IPS-18a (cell line): Measurements from ENCODE around the gene FTCDNL1.

Experiments used
- H3K27ac ChIP-seq: one replicate; pipeline ENCODE4 v1.5.1; 2013; ENCODE audit warnings: low read length
- H3K27me3 ChIP-seq: one replicate; pipeline ENCODE4 v1.6.1; 2013; ENCODE audit warnings: mild to moderate bottlenecking, low read length; ENCODE audit not compliant: control insufficient read depth, insufficient read depth
- H3K36me3 ChIP-seq: one replicate; pipeline ENCODE4 v1.6.1; 2013; ENCODE audit warnings: low read depth, low read length; ENCODE audit not compliant: control insufficient read depth
- H3K4me1 ChIP-seq: one replicate; pipeline ENCODE4 v1.6.1; 2013; ENCODE audit warnings: low read depth, low read length; ENCODE audit not compliant: control insufficient read depth
- H3K4me3 ChIP-seq: one replicate; pipeline ENCODE4 v1.5.1; 2013; ENCODE audit warnings: low read length
- H3K9ac ChIP-seq: one replicate; pipeline ENCODE4 v1.6.1; 2013; ENCODE audit warnings: mild to moderate bottlenecking, low read length, moderate library complexity
- H3K9me3 ChIP-seq: one replicate; pipeline ENCODE4 v1.6.1; 2013; ENCODE audit warnings: low read depth, low read length; ENCODE audit not compliant: control insufficient read depth

Gene FTCDNL1

GRCh38 chr2:199734651-199735050, 116.3 kb downstream of the FTCDNL1 start:
- no peak overlapping the region for H3K4me3 ChIP-seq
- no peak overlapping the region for H3K9ac ChIP-seq
- no peak overlapping the region for H3K27ac ChIP-seq
- no peaks in the 10 kb centered on the region for H3K36me3 ChIP-seq
- H3K27me3 ChIP-seq, result no peaks in the 10 kb centered on the region
- no peaks in the 10 kb centered on the region for H3K9me3 ChIP-seq
- H3K4me1 ChIP-seq, result no peaks in the 10 kb centered on the region

GRCh38 chr2:199734011-199734410, 117.0 kb downstream of the FTCDNL1 start:
- H3K4me3 ChIP-seq, result no peak overlapping the region
- no peaks in the 10 kb centered on the region for H3K4me1 ChIP-seq
- H3K27ac ChIP-seq, result no peak overlapping the region
- H3K36me3 ChIP-seq, result no peaks in the 10 kb centered on the region
- H3K9ac ChIP-seq, result no peak overlapping the region
- no peaks in the 10 kb centered on the region for H3K27me3 ChIP-seq
- H3K9me3 ChIP-seq, result no peaks in the 10 kb centered on the region

- Histone ChIP-seq H3K36me3 (no peaks in the 10 kb centered on the region), H3K27ac (no peak overlapping the region), H3K9ac (no peak overlapping the region), H3K9me3 (no peaks in the 10 kb centered on the region), H3K4me3 (no peak overlapping the region), H3K4me1 (no peaks in the 10 kb centered on the region), H3K27me3 (no peaks in the 10 kb centered on the region)
Measured at GRCh38 chr2:199727801-199728200, 123.2 kb downstream of the FTCDNL1 start.

- Histone ChIP-seq H3K9ac (no peak overlapping the region), H3K4me3 (no peak overlapping the region), H3K9me3 (no peaks in the 10 kb centered on the region), H3K27me3 (no peaks in the 10 kb centered on the region), H3K36me3 (no peaks in the 10 kb centered on the region), H3K4me1 (no peaks in the 10 kb centered on the region), H3K27ac (no peak overlapping the region)
Measured at GRCh38 chr2:199727306-199727705, 123.7 kb downstream of the FTCDNL1 start.

DNA sequence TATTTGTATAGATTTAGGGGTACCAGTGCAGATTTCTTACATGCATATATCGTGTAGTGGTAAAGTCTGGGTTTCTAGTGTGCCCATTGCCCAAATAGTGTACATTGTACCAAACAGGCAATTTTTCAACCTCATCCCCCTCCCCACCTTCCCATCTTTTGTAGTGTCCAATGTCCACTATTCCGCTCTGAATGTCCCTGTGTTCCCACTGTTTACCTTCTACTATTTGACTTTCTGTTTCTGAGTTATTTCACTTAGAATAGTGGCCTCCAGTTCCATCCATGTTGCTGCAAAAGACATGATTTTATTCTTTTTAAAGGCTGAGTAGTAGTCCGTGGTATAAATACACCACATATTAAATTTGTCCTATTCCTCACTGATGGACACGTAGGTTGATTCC, 132.9 kb downstream of the FTCDNL1 start:
- Histone ChIP-seq H3K9ac (no peak overlapping the region), H3K27me3 (no peaks in the 10 kb centered on the region), H3K9me3 (no peaks in the 10 kb centered on the region), H3K36me3 (no peaks in the 10 kb centered on the region), H3K4me3 (no peak overlapping the region), H3K4me1 (no peaks in the 10 kb centered on the region), H3K27ac (no peak overlapping the region)

- no peak overlapping the region for H3K4me3 ChIP-seq
- H3K27ac ChIP-seq, result no peak overlapping the region
- no peaks in the 10 kb centered on the region for H3K9me3 ChIP-seq
- H3K4me1 ChIP-seq, result no peaks in the 10 kb centered on the region
- no peaks in the 10 kb centered on the region for H3K36me3 ChIP-seq
- no peak overlapping the region for H3K9ac ChIP-seq
- no peaks in the 10 kb centered on the region for H3K27me3 ChIP-seq
Measured at GRCh38 chr2:199717587-199717907, 133.4 kb downstream of the FTCDNL1 start.

- no peak overlapping the region for H3K4me3 ChIP-seq
- H3K27ac ChIP-seq, result no peak overlapping the region
- no peaks in the 10 kb centered on the region for H3K9me3 ChIP-seq
- H3K36me3 ChIP-seq, result no peaks in the 10 kb centered on the region
- H3K27me3 ChIP-seq, result no peaks in the 10 kb centered on the region
- no peaks in the 10 kb centered on the region for H3K4me1 ChIP-seq
- H3K9ac ChIP-seq, result no peak overlapping the region
Measured at GRCh38 chr2:199716807-199717586, 134.0 kb downstream of the FTCDNL1 start.

DNA sequence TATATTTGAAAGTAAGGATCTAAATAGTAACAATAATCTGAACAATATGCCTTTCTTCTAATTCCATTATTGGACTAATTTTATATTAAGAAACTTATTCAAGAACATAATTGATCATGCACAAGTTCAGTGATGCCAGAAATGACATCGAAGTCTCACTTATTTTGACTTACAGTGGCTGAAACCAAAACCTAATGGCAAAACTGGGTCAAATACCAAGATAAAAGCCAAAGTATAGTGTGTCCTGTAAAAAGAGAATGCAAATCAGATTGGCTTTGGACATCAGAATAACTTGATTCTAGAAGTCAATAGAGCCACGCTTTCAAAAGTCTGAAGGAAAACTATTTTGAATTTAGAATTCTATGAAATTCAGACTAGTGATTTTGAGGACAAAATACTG, 137.2 kb downstream of the FTCDNL1 start:
- H3K4me1 ChIP-seq, result no peaks in the 10 kb centered on the region
- no peak overlapping the region for H3K27ac ChIP-seq
- no peak overlapping the region for H3K9ac ChIP-seq
- H3K27me3 ChIP-seq, result no peaks in the 10 kb centered on the region
- no peak overlapping the region for H3K4me3 ChIP-seq
- no peaks in the 10 kb centered on the region for H3K36me3 ChIP-seq
- H3K9me3 ChIP-seq, result no peaks in the 10 kb centered on the region

GRCh38 chr2:199710551-199710950, 140.4 kb downstream of the FTCDNL1 start:
- Histone ChIP-seq H3K4me3 (no peak overlapping the region), H3K36me3 (no peaks in the 10 kb centered on the region), H3K9ac (no peak overlapping the region), H3K27ac (no peak overlapping the region), H3K4me1 (no peaks in the 10 kb centered on the region), H3K9me3 (peaks cover 14% of the 10 kb centered on the region), H3K27me3 (no peaks in the 10 kb centered on the region)
